Astrocyte of the cerebellum (primary cell): ENCODE results near the gene GRIA1.

ENCODE experiments used
- DNase-seq: peaks from one replicate; pipeline ENCODE4 v3.0.0-alpha.2; 2011; ENCODE audit warnings: low read depth
- H3K4me3 ChIP-seq: 2 replicates; pipeline ENCODE4 v1.5.1; 2011; ENCODE audit warnings: mild to moderate bottlenecking, low read depth, low read length, moderate library complexity
- CTCF ChIP-seq: IDR thresholded peaks from 2 replicates; pipeline ENCODE4 v1.5.1; 2012; ENCODE audit warnings: low read length, low read depth, moderate library complexity, mild to moderate bottlenecking; ENCODE audit errors: missing control alignments
- in situ Hi-C: cut with HindIII; loops from 2 replicates; pipeline ENCODE4 v1.10.0; 2017; ENCODE audit warnings: low sequenced_read_pairs

The GRIA1 gene

GRCh38 chr5:153672347-153673090, 182.0 kb downstream of the GRIA1 start:
- H3K4me3 ChIP-seq = no peak overlapping the region
- DNase-seq = no peak
- TF ChIP-seq CTCF = no peak
- in situ Hi-C loops = no loop called here

DNA sequence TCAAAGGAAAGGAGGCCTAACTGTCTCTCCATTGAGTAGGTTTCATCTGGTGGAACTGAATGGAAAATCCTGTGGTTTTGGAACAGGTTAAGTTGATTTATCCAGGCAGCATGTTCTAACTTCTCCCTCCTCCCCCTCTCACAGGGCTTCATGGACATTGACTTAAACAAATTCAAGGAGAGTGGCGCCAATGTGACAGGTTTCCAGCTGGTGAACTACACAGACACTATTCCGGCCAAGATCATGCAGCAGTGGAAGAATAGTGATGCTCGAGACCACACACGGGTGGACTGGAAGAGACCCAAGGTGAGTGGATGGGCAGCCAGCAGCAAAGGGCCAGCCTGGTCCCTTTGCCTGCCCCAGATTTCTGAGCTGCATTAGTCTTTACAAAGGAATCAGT, 183.9 kb downstream of the GRIA1 start:
- in situ Hi-C loops = no loop called here
- H3K4me3 ChIP-seq = no peak overlapping the region
- TF ChIP-seq CTCF = no peak
- no peak for DNase-seq

GRCh38 chr5:153676406-153676805, 185.9 kb downstream of the GRIA1 start:
- no peak overlapping the region for H3K4me3 ChIP-seq
- in situ Hi-C loops = no loop called here
- DNase-seq = no peak
- TF ChIP-seq CTCF = no peak

DNA sequence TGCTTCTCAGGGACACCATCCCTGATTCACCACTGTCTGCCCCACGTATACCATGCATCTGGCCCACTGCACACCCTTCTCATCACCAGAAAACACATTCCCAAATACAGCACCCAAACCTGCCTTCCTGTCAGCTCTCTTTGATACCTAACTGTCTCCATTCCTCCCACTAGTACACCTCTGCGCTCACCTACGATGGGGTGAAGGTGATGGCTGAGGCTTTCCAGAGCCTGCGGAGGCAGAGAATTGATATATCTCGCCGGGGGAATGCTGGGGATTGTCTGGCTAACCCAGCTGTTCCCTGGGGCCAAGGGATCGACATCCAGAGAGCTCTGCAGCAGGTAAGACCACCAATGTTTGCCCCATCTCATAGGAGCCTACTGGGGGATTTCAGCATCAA, 186.4 kb downstream of the GRIA1 start:
- DNase-seq = no peak
- TF ChIP-seq CTCF = no peak
- no peak overlapping the region for H3K4me3 ChIP-seq
- in situ Hi-C loops = no loop called here

GRCh38 chr5:153678617-153679329, 188.3 kb downstream of the GRIA1 start:
- DNase-seq = no peak
- H3K4me3 ChIP-seq = no peak overlapping the region
- in situ Hi-C loops = no loop called here
- no peak for TF ChIP-seq CTCF

GRCh38 chr5:153690236-153690635, 199.8 kb downstream of the GRIA1 start:
- H3K4me3 ChIP-seq = no peak overlapping the region
- no peak for TF ChIP-seq CTCF
- no peak for DNase-seq
- in situ Hi-C loops = no loop called here
